Dedifferentiated amniotic fluid mesenchymal stem cell (primary cell): ENCODE results near the gene ZNF337.
"Not testable (repeated sequence)": the region's sequence is repeated elsewhere in the genome, so short reads cannot be mapped to it uniquely, and the experiment has no call there.

Experiments used
- DNase-seq: peaks from one replicate; pipeline ENCODE4 v3.0.0-alpha.2; 2016; ENCODE audit errors: extremely low spot score

Gene ZNF337

GRCh38 chr20:25695532-25696370 lies 902 bp downstream of the ZNF337 start:
- DNase-seq, result no peak

- no peak for DNase-seq
Observed at GRCh38 chr20:25692499-25692898, 4.2 kb downstream of the ZNF337 start.

- DNase-seq, result no peak
Observed at GRCh38 chr20:25690427-25690826, 6.2 kb downstream of the ZNF337 start.

- DNase-seq, result no peak
Observed at GRCh38 chr20:25686081-25687067, 10.3 kb downstream of the ZNF337 start.

- no peak for DNase-seq
Observed at GRCh38 chr20:25685276-25686080, 11.2 kb downstream of the ZNF337 start.

GRCh38 chr20:25683826-25684225 lies 12.8 kb downstream of the ZNF337 start:
- DNase-seq, result not testable (repeated sequence)

GRCh38 chr20:25683050-25683449 lies 13.6 kb downstream of the ZNF337 start:
- no peak for DNase-seq

- DNase-seq, result peak; percentile 48
Observed at GRCh38 chr20:25676164-25676809, 20.4 kb downstream of the ZNF337 start.

GRCh38 chr20:25675161-25675560 lies 21.5 kb downstream of the ZNF337 start:
- no peak for DNase-seq

- DNase-seq, result no peak
Observed at GRCh38 chr20:25672659-25673235, 23.9 kb downstream of the ZNF337 start.

GRCh38 chr20:25669826-25670422 lies 26.7 kb downstream of the ZNF337 start:
- DNase-seq, result peak; percentile 80

GRCh38 chr20:25668446-25668845 lies 28.2 kb downstream of the ZNF337 start:
- no peak for DNase-seq

- DNase-seq, result no peak
Observed at GRCh38 chr20:25659999-25660398, 36.7 kb downstream of the ZNF337 start.

- DNase-seq, result no peak
Observed at GRCh38 chr20:25654487-25654886, 42.2 kb downstream of the ZNF337 start.

- not testable (repeated sequence) for DNase-seq
Observed at GRCh38 chr20:25652866-25653265, 43.8 kb downstream of the ZNF337 start.

- DNase-seq, result no peak
Observed at GRCh38 chr20:25644814-25645213, 51.8 kb downstream of the ZNF337 start.

GRCh38 chr20:25643716-25644115 lies 52.9 kb downstream of the ZNF337 start:
- no peak for DNase-seq

GRCh38 chr20:25637247-25637646 lies 59.4 kb downstream of the ZNF337 start:
- DNase-seq, result no peak

GRCh38 chr20:25632940-25633790 lies 63.5 kb downstream of the ZNF337 start:
- DNase-seq, result no peak
